ENCODE measurements around the gene TSC2. TPM values are rescaled to one million over a fixed set of nuclear protein-coding genes. Genes with fewer than 3 reads are reported as not detected.
"Not testable (repeated sequence)": the region's sequence is repeated elsewhere in the genome, so short reads cannot be mapped to it uniquely, and the experiment has no call there.

Gene TSC2
- polyA plus RNA-seq, 4 donors, result 121 to 152 (median 136) TPM

DNA sequence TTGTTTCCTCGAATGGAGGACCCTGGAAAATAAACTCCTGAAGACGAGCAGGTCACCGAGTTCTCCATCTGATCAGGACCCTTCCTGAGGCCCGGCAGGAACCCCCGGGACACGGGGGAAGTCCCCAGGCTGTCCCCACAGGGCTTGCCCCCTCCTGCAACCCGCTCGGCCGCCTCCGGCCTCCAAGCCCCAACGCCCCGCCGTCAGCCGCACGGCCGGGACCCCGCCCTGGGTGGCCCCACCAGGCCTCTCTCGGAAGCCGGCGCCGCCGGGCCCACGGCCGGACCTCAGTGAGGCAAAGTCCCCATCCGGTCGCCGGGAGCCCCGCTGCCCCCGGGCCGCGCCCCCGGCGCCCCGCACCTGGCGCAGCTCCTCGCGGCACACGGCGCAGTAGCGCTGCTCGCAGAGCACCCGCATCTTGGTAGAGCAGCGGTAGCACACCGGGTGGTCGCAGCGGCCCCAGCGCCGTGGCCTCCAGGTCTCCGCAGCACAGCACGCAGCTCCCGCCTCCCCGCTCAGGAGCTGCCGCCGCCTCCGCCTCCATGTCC is 38.5 kb upstream of the TSC2 start:
- DNase-seq (ENCODE audit: low read depth in 4 of 4, low spot score in 3 of 4), result no peak

DNA sequence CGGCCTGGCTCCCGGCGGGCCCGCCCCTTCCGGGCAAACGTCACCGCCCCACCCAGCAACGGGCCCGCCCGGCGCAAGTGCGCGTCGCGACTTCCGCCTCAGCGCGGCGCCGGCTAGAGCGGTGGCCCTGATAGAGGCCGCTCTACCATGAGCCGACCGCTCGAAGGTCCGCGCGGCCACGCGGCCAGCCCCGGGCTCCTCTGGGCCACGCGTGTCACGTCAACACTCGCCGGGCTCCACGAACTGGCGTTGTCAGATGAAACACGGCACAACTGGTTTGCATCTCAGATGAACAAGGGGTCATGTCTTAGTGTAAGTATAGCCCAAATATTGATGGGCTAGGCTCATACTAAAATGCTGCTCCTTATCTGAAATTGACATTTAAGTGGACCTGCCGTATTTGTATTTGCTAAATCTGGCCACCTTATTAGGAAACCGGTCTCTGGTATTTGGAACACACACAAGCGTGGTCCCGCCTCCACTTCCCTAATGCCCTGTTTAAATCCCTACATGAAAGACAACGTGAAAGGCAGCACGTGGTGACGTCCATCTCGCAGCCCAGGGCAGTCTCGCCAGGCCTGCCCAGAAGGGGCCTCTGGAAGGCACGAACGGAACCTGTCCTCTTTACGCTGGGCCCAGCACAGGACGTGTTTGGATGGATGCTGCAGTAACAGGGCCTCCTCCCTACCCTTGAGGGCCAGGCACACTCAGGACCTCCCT is 37.8 kb upstream of the TSC2 start, which contains the start of gene ZNF598:
TSS of gene ZNF598 (minus strand) at position 31 of the 720 bp plus-strand sequence.
- DNase-seq (ENCODE audit: low read depth in 4 of 4, low spot score in 3 of 4), result peak in 2 of 4 donors; percentile 77 to 80

DNA sequence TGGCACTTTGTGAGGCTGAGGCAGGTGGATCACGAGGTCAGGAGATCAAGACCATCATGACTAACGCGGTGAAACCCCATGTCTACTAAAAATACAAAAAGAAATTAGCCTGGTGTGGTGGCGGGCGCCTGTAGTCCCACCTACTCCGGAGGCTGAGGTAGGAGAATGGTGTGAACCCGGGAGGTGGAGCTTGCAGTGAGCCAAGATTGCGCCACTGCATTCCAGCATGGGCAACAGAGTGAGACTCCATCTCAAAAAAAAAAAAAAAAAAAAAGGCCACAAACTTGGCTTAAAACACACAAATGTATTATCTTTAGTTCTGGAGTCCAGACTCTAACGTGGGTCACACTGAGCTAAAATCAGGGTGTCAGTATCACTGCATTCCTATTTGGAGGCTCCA is 36.1 kb upstream of the TSC2 start:
- not testable (repeated sequence) for DNase-seq (ENCODE audit: low read depth in 4 of 4, low spot score in 3 of 4)

DNA sequence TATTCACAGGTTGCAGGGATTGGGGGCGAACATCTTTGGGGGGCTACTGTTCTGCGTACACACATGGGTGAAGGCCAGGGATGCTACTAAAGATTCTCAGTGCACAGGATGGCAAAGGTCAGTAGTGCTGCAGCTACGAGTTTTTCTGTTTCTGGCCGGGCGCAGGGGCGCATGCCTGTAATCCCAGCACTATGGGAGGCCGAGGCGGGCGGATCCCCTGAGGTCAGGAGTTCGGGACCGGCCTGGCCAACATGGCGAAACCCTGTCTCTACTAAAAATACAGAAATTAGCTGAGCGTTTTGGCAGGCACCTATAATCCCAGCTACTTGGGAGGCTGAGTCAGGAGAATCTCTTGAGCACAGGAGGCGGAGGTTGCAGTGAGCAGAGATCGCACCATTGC is 34.3 kb upstream of the TSC2 start:
- no peak for DNase-seq (ENCODE audit: low read depth in 4 of 4, low spot score in 3 of 4)

DNA sequence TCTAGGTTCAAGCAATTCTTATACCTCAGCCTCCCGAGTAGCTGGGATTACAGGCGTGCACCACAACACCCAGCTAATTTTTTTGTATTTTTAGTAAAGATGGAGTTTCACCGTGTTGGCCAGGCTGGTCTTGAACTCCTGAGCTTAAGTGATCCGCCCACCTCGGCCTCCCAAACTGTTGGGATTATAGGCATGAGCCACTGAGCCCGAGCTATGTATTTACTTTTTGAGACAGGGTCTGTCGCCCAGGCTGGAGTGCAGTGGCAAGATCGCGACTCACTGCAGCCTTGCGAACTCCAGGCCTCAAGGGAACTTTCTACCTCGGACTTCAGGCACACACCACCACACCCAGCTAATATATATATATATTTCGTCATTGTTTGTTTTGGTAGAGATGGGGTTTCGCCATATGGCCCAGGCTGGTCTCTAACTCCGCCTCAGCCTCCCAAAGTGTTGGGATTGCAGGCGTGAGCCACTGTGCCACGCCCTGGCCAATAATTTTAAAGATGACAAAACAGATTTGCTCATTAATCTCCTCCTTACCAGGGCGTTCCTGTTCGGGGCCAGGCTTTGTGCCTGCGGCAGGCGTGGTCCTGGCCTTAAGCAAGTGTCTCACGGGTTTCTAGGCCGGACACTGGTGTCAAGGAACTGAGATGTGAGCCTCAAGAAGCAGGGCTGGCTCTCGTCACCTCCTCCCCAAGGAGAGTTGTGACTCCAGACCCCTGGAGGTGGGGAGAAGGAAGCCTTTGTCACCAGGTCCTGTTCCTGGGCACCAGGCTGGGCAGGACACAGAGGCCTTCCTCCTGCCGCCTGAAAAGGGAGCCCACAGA is 32.5 kb upstream of the TSC2 start:
- DNase-seq (ENCODE audit: low read depth in 4 of 4, low spot score in 3 of 4), result no peak

DNA sequence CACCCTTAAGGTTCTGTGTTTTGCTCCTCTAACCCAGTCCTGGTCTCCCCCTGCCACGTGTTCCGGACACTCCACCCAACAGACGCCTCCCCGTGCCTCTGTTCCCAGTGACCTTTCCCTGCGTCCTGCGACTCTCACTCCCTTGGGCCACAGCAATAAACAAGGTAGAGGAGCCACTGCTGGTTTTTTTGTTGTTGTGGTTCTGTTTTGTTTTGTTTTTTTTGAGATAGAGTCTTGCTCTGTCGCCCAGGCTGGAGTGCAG is 31.9 kb upstream of the TSC2 start:
- DNase-seq (ENCODE audit: low read depth in 4 of 4, low spot score in 3 of 4), result no peak

DNA sequence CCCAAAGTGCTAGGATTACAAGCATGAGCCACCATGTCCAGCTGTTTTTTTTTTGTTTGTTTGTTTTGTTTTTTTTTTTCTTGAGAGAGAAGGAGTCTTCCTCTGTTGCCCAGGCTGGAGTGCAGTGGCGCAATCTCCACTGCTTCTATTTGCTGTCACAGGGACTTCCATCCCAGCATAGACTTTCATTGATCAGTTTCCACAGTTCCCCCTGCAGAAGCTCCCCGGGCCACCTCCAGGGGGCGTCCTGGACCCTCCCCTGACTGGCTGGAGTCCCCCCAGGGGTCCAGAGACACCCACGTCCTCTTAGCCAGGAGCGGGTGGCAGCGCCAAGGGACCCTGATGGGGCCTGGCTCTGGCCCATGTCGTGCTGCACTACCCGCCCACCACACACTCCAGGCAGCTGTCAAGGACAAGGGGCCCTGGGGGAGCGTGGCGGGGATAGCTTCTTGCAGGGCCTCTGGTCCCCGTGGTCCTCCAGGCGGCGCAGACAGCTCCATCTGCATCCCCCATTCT is 31.3 kb upstream of the TSC2 start:
- DNase-seq (ENCODE audit: low read depth in 4 of 4, low spot score in 3 of 4), result no peak

DNA sequence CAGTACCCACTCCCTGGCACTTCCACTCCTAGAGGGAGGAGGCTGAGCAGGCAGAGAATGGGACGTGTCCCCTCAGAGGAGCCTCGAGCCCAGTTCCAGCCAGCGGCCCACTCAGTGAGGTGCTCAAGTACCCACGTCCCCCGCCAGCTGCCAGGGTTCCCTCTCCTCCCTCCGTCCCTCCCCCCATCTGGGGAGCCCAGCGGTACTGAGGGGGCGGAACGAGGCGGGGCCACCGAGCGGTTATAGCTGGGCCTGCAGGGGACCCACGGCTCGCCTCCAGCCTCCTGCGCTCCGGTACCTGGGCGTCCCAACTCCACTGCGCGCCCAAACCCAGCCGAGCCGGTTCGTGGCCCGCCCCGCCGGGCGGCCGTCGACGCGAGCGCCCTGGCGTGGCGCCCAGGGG is 28.3 kb upstream of the TSC2 start, which contains the start of gene NPW:
TSS of gene NPW (plus strand) at position 268 of the 403 bp plus-strand sequence.
- DNase-seq (ENCODE audit: low read depth in 4 of 4, low spot score in 3 of 4), result no peak

DNA sequence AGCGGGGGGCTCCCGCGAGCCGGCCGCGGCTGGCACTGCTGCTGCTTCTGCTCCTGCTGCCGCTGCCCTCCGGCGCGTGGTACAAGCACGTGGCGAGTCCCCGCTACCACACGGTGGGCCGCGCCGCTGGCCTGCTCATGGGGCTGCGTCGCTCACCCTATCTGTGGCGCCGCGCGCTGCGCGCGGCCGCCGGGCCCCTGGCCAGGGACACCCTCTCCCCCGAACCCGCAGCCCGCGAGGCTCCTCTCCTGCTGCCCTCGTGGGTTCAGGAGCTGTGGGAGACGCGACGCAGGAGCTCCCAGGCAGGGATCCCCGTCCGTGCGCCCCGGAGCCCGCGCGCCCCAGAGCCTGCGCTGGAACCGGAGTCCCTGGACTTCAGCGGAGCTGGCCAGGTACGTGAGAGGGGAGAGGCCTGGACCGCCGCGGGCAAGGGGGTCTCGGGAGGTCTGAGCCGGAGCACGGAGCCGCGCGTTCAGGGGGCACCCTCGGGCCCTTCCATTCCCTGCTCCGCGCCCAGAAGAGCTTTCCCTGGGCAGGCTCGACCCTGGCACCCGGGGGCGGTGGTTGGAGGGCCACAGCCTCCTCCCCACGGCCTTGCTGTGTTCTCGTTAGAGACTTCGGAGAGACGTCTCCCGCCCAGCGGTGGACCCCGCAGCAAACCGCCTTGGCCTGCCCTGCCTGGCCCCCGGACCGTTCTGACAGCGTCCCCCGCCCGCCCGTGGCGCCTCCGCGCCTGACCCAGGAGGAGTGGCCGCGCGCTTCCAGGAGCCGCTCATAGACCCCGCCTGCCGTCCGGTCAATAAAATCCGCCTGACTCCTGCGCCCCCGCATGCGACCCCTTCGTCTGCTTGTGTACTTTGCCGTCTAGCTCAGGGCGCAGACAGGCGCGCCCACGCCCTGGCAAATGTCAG is 27.6 kb upstream of the TSC2 start:
- DNase-seq (ENCODE audit: low read depth in 4 of 4, low spot score in 3 of 4), result peak in 1 of 4 donors; percentile 54

DNA sequence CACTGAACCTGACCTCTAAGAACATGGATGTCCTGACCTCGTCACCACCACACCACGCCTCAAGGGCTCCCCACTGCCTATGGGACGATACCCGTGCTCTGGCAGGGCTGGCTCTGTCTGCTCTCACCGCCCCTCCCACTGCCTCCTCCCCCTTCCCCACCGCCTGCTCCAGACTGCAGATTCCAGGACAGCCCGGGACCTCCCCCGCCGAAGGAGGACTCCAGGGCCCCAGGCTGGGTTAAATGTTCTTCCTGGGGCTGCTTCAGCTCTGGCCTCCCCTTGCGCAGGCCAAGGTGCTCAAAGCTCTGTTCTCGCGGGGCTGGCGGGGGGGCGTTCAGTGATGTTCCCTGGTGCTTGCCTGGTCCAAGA is 25.1 kb upstream of the TSC2 start:
- no peak for DNase-seq (ENCODE audit: low read depth in 4 of 4, low spot score in 3 of 4)

DNA sequence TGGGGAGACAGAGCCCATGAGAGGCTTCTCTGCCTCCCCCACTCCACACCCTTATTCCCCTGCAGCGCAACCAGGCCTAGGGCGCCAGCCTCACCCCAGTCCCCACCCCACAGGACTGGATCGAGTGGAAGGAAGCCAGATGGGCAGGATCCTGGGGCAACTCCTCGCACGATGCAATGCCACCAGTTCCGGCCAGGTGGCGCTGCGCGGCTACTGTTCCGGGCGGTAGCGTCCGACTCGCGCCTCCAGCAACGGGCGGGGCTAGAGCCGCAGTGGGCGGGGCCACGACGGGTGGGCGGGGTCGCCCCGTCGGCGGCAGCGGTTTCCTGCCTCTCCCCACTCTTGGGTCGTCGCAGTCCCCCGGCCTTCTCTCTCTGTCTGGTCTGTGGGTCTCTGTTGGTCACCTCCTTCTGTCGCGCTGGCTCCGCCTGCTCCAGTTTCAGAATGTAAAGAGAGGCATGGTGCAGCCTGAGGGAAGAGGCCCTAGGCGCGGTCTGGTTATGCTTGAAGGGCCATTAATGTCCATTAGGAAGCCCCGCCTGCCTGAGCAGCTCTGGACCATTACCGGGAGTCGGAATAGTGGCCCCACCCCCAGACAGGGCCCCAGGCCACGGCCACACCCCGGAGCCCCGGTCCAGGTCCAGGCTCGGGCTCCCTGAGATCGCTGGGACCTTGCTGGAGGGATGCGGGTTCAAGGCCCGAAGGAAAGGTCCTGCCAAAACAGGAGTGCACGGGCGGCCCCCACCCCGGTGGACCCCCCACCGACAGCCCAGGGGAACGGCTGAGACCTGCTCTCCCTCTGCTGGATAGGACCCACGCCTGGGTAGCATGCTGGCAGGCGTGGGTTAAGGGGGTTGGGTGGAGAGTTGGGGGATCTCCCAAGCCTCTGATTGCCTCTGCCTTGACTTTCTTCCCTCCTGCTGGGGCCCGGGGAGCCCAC is 24.4 kb upstream of the TSC2 start:
- peak in 3 of 4 donors; percentile 83 to 92 (median 83) for DNase-seq (ENCODE audit: low read depth in 4 of 4, low spot score in 3 of 4)

DNA sequence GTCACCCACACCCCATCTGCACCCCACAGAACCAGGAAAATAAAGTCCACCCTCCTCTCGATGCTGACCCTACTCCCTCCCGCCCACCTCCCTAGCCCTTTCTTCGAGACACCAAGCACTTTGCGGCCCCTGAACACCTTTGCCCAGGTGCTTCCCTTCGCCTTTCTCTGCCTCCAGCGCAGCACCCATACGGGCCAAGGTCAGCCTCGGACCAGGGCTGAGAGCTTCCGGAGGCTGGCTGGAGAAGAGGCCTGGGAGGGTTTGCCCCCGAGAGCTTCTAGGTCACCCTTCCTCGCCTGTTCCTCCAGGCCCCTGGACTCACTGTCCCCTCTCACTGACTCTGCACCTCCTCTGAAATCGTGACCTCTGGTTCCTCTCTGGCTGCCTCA is 23.8 kb upstream of the TSC2 start:
- no peak for DNase-seq (ENCODE audit: low read depth in 4 of 4, low spot score in 3 of 4)

DNA sequence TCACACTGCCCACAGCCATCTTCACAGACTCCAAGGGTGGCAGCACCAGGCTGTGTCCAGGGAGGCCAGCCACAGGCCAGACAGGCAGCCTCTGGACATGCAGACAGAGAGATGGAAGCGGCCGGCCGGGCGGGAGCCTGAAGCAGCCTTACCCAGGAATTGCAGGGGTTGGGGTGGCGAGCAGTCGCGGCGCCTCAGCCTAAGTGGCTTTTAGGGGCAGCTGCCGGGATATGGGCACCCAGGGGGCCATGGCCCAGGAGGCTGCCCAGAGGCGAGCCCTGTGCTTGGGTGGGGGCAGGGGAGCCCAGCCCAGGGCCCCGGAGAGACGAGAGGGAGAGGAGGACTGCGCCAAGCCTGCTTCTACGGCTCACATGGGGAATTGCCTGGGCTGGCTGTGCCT is 22.5 kb upstream of the TSC2 start:
- DNase-seq (ENCODE audit: low read depth in 4 of 4, low spot score in 3 of 4), result no peak

DNA sequence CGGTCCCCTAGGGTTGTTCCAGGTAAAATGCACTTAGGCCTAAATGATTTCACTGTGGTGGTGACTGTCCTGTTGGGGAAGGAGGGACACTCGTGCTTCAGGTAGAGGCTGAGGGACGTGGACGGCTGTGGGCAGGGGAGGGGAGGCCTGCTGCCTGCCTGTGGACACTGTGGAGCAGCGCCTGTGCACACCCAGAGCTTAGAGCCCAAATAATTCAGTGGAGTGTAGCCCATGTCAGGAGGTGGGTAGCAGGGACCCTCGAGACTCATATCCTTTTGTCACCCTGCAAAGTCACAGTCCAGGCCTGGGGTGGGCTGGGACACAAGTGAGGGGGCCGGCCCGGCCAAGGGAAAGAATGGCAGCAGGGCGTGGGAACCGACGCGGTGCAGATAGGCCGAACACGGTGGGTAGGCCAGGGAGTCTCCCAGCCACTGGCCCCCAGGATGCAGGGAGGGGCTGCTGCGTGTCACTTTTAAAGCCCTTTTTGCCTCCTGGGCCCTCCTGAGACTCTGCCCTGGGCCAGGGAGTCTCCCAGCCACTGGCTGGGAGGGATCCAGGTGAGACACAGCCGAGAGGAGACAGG is 21.8 kb upstream of the TSC2 start:
- DNase-seq (ENCODE audit: low read depth in 4 of 4, low spot score in 3 of 4), result no peak

DNA sequence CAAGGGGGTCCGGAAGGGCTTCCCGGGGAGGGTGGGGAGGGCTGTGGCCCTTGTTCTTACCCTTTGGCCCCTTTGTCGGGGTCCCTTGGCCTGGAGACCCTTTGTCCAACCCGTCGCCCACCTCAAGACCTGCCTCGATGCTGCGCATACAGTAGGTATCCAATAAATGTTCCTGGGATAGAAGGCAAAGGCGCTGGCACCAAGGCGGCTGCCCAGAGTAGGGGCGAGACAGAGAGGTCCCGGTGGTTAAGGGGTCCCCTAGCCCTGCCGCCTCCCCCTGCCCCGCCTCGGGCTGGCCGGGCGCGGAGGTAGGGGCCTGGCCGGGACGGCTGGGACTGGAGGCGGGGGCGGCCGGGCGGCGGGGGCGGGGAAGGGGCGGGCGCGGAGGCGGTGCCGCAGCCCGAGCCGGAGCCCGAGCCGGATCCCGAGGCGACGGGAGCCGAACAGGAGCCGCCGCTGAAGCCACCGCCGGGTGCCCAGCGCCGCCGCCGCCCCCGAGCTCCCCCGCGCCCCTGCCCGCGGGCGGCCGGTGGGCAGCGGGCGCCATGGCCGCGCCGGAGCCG is 21.2 kb upstream of the TSC2 start, which contains the start of gene NHERF2:
TSS of gene NHERF2 (plus strand) at position 442 of the 563 bp plus-strand sequence. CDS start at position 546, 104 bp downstream.
- DNase-seq (ENCODE audit: low read depth in 4 of 4, low spot score in 3 of 4), result no peak

DNA sequence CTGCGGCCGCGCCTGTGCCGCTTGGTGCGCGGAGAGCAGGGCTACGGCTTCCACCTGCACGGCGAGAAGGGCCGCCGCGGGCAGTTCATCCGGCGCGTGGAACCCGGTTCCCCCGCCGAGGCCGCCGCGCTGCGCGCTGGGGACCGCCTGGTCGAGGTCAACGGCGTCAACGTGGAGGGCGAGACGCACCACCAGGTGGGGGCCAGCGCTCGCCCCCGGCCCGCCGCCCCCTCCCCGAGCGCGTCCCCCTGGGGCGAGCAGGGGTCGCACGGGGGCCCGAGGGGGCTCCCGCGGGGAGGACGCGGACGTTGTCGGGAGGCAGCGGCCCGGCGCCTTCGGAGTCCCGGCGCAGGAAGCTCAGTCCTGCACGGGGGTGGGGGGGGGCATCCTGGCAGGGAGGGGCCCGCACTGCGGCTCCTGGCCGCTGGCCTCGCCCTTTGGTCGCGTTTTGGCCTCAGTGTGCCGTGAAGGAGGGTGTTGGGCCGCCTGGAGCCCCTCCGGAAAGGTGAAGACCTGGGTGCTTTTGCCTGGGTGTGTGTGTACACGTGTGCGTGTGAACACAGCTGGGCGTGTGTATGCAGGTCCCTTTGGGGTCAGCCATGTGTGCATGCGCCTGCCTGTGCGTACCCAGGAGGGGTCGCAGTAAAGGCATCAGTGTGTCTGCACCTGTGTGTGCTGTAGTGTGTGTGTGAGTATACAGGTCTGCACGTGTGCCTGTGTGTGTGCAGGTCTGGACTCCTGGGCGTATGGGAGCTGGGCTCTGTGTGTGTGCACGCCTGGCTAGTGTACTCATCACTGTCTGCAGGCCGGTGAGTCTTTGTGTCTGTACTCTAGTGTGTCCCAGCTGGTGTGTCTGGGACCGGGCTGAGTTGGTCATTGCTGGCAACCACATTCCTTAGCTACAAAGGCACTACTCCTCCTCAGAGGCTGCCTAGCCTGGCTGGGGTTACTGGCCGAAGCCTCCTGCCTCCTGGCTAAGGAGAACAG is 20.5 kb upstream of the TSC2 start:
- no peak for DNase-seq (ENCODE audit: low read depth in 4 of 4, low spot score in 3 of 4)

DNA sequence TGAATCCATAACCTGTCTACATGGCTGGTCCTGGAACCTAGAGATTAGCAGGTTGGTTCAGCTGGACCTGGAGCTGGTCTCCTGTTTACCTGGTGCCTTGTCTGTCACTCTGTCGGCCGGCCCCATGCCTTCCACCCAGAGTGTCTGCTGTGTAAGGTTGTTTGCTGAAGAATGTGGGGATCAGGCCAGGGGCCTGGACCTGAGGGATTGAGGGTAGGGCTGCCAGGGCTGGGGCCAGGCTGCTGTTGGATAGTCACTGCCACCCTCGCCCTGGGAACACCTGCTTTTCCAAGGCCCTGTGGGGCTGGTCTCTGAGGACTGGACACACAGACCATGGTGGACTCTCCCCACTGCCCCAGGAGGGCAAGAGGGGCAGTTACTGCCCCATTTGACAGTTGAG is 19.6 kb upstream of the TSC2 start:
- no peak for DNase-seq (ENCODE audit: low read depth in 4 of 4, low spot score in 3 of 4)

Data from right renal pelvis (tissue), 4 donors.